Mucosa of descending colon (tissue), 3 donors: ENCODE measurements around the gene LRRTM3. TPM values are rescaled to one million over a fixed set of nuclear protein-coding genes. Genes with fewer than 3 reads are reported as not detected.

Experiments used
- ATAC-seq: fragments of 200-7000 bp; cut with Tn5 transposase; one replicate; pipeline ENCODE4 v1.9.1; 2020; ENCODE audit warnings: mild to moderate bottlenecking, moderate library complexity
- DNase-seq, 3 donors: peaks; one replicate each; pipeline ENCODE4 v3.0.0-alpha.2; 2020
- H3K36me3 ChIP-seq: fragments of 200-600 bp; one replicate; pipeline ENCODE4 v1.8.0; 2021; ENCODE audit warnings: low read depth, mild to moderate bottlenecking
- H3K4me1 ChIP-seq: fragments of 200-600 bp; one replicate; pipeline ENCODE4 v1.8.0; 2021; ENCODE audit warnings: low read depth, mild to moderate bottlenecking
- H3K4me3 ChIP-seq: fragments of 200-600 bp; one replicate; pipeline ENCODE4 v1.8.0; 2021; ENCODE audit warnings: mild to moderate bottlenecking
- H3K9me3 ChIP-seq: fragments of 200-600 bp; one replicate; pipeline ENCODE4 v1.8.0; 2021; ENCODE audit warnings: mild to moderate bottlenecking
- intact Hi-C, 2 donors: fragments of 100-400 bp; cut with DNase I in 1 of 2; cut with micrococcal nuclease in 1 of 2; formaldehyde crosslinking; loops; one replicate each; pipeline versions ENCODE4 v1.11.0 to v1.11.1; 2022; cut with DNase I, micrococcal nuclease
- total RNA-seq, 3 donors: library from RNA; stranded (reverse); fragmentation: NEBNext Ultra II Directional in 2 of 3; extraction: Animal tissue kit (Norgen Biotek cat#: 25700) in 2 of 3; gene quantifications; one replicate each; pipeline versions ENCODE4 v1.2.1 to v1.2.4, GENCODE V29; 2021 to 2023
- TF ChIP-seq, protein P1 (sequence below): fragments of 200-600 bp; IDR thresholded peaks from one replicate; pipeline ENCODE4 v1.8.0; 2022; ENCODE audit warnings: antibody characterized with exemption, mild to moderate bottlenecking
- donor health status: DM: no; HTN: no; CAD: no; lungs with moderate emphysema.
- donor health status: DM: no; HTN: no; CAD: no.
- donor health status: DM: no; HTN: yes; CAD: no.

Gene LRRTM3
- total RNA-seq, 3 donors from 2014 or later = 0.09 to 0.16 TPM; not detected in 1

DNA sequence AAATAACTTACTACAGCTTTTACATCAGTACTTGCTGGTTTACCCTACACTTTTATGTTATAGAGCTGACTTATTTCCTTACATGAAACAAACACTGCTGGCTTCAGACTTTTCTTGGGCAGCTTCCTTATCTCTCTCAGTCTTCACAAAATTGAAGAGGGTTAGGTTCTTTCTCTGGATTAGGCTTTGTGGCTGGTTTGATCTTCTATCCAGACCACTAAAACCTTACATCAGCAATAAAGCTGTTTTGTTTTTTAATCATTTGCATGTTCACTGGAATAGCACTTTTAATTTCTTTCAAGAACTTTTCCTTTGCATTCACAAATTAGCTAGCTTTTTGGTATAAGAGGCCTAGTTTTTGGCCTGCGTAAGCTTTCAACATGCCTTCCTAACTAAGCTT lies 218.7 kb downstream of the LRRTM3 start:
- ATAC-seq (no peak), DNase-seq (no peak)
- Histone ChIP-seq H3K9me3 (no peaks in the 10 kb centered on the region), H3K4me3 (no peak overlapping the region), H3K4me1 (no peaks in the 10 kb centered on the region), H3K36me3 (no peaks in the 10 kb centered on the region)
- intact Hi-C loops = no loop called here
- TF ChIP-seq, protein P1, sequence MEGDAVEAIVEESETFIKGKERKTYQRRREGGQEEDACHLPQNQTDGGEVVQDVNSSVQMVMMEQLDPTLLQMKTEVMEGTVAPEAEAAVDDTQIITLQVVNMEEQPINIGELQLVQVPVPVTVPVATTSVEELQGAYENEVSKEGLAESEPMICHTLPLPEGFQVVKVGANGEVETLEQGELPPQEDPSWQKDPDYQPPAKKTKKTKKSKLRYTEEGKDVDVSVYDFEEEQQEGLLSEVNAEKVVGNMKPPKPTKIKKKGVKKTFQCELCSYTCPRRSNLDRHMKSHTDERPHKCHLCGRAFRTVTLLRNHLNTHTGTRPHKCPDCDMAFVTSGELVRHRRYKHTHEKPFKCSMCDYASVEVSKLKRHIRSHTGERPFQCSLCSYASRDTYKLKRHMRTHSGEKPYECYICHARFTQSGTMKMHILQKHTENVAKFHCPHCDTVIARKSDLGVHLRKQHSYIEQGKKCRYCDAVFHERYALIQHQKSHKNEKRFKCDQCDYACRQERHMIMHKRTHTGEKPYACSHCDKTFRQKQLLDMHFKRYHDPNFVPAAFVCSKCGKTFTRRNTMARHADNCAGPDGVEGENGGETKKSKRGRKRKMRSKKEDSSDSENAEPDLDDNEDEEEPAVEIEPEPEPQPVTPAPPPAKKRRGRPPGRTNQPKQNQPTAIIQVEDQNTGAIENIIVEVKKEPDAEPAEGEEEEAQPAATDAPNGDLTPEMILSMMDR = no peak
